Gastroesophageal sphincter (tissue), 3 donors: ENCODE measurements around the gene RIMBP2.

Experiments used
- EP300 ChIP-seq: sonication (generic); formaldehyde crosslinking; IDR thresholded peaks from one replicate; pipeline ENCODE4 v1.6.1; 2017; ENCODE audit warnings: antibody characterized with exemption, mild to moderate bottlenecking
- POLR2A ChIP-seq, 2 donors: fragments of 450-650 bp; IDR thresholded peaks; one replicate each; pipeline ENCODE4 v1.6.1; 2017; ENCODE audit warnings: antibody characterized with exemption in 2 of 2, mild to moderate bottlenecking in 2 of 2, moderate library complexity in 1 of 2
- POLR2AphosphoS5 ChIP-seq: sonication (generic); formaldehyde crosslinking; IDR thresholded peaks from one replicate; pipeline ENCODE4 v1.6.1; 2017; ENCODE audit warnings: antibody characterized with exemption
- TF ChIP-seq, protein P1 (sequence below), 4 experiments: fragments of 200-600 bp in 2 of 4; fragments of 450-650 bp in 2 of 4; sonication (generic) in 1 of 4; IDR thresholded peaks; one replicate each; pipeline ENCODE4 v1.5.1; 2017 to 2019; ENCODE audit warnings: antibody characterized with exemption in 4 of 4, mild to moderate bottlenecking in 2 of 4, moderate library complexity in 2 of 4

DNA sequence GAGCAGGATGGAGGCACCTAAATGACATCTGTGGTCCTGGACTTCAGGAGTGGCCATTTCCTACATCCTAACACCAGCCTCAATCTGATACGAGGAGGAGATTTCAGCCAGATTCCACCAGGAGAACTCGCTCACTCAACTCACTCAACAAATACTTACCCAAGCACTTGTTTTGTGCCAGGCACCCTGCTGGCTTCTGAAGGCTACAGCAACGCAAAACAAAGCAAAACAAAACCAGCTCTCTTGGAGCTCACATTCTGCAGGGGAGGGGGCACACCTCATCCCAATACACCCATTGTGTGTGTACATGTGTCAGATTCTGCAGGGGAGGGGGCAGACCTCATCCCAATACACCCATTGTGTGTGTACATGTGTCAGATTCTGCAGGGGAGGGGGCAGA is 233.7 kb downstream of the RIMBP2 start:
- TF ChIP-seq POLR2AphosphoS5 (no peak), POLR2A (IDR thresholded peaks at IDR 0.05) (no peak), EP300 (no peak)
- TF ChIP-seq, protein P1, sequence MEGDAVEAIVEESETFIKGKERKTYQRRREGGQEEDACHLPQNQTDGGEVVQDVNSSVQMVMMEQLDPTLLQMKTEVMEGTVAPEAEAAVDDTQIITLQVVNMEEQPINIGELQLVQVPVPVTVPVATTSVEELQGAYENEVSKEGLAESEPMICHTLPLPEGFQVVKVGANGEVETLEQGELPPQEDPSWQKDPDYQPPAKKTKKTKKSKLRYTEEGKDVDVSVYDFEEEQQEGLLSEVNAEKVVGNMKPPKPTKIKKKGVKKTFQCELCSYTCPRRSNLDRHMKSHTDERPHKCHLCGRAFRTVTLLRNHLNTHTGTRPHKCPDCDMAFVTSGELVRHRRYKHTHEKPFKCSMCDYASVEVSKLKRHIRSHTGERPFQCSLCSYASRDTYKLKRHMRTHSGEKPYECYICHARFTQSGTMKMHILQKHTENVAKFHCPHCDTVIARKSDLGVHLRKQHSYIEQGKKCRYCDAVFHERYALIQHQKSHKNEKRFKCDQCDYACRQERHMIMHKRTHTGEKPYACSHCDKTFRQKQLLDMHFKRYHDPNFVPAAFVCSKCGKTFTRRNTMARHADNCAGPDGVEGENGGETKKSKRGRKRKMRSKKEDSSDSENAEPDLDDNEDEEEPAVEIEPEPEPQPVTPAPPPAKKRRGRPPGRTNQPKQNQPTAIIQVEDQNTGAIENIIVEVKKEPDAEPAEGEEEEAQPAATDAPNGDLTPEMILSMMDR (IDR thresholded peaks at IDR 0.05) = no peak
